BLaER1 (cell line): ENCODE results near the gene DENND1A.

Experiments
- H3K27ac ChIP-seq: shearing (Covaris generic); formaldehyde crosslinking; 2 replicates; pipeline ENCODE4 v1.8.1; 2022
- H3K27me3 ChIP-seq: shearing (Covaris generic); formaldehyde crosslinking; 2 replicates; pipeline ENCODE4 v1.8.1; 2022
- H3K36me3 ChIP-seq: shearing (Covaris generic); formaldehyde crosslinking; 2 replicates; pipeline ENCODE4 v1.8.1; 2022
- H3K4me1 ChIP-seq: shearing (Covaris generic); formaldehyde crosslinking; 2 replicates; pipeline ENCODE4 v1.8.1; 2022
- H3K4me2 ChIP-seq: shearing (Covaris generic); formaldehyde crosslinking; 2 replicates; pipeline ENCODE4 v1.8.1; 2022
- H3K4me3 ChIP-seq: shearing (Covaris generic); formaldehyde crosslinking; 2 replicates; pipeline ENCODE4 v1.8.1; 2022
- H3K9ac ChIP-seq: shearing (Covaris generic); formaldehyde crosslinking; 2 replicates; pipeline ENCODE4 v1.8.1; 2022
- H3K9me3 ChIP-seq: shearing (Covaris generic); formaldehyde crosslinking; 2 replicates; pipeline ENCODE4 v1.8.1; 2022
- H4K20me1 ChIP-seq: shearing (Covaris generic); formaldehyde crosslinking; 2 replicates; pipeline ENCODE4 v1.8.1; 2022
- Cebpa-rat ChIP-seq: shearing (Covaris generic); IDR thresholded peaks from 2 replicates; pipeline ENCODE4 v1.8.1; 2022

The DENND1A gene

GRCh38 chr9:123488722-123489321 lies 441.1 kb downstream of the DENND1A start:
- Histone ChIP-seq H3K4me3 (no peak overlapping the region), H3K27me3 (no peaks in the 10 kb centered on the region), H4K20me1 (no peaks in the 10 kb centered on the region), H3K27ac (no peak overlapping the region), H3K36me3 (no peaks in the 10 kb centered on the region; the same call in 1 of the 2 replicates), H3K4me1 (peaks cover 5% of the 10 kb centered on the region; the same call in 1 of the 2 replicates), H3K9ac (no peak overlapping the region), H3K4me2 (no peak overlapping the region), H3K9me3 (no peaks in the 10 kb centered on the region)
- TF ChIP-seq Cebpa-rat, result no peak

- Histone ChIP-seq H3K9me3 (no peaks in the 10 kb centered on the region), H3K4me3 (no peak overlapping the region), H3K9ac (no peak overlapping the region), H4K20me1 (no peaks in the 10 kb centered on the region), H3K36me3 (peaks cover 4% of the 10 kb centered on the region; the same call in 1 of the 2 replicates), H3K4me1 (peaks cover 5% of the 10 kb centered on the region; the same call in 1 of the 2 replicates), H3K27ac (no peak overlapping the region), H3K27me3 (no peaks in the 10 kb centered on the region), H3K4me2 (no peak overlapping the region)
- no peak for TF ChIP-seq Cebpa-rat
Measured at GRCh38 chr9:123487944-123488548, 441.9 kb downstream of the DENND1A start.

GRCh38 chr9:123486431-123486830 lies 443.5 kb downstream of the DENND1A start:
- Histone ChIP-seq H3K4me2 (no peak overlapping the region), H3K4me1 (peaks cover 5% of the 10 kb centered on the region; the same call in 1 of the 2 replicates), H3K4me3 (no peak overlapping the region), H3K27ac (no peak overlapping the region), H3K36me3 (peaks cover 10% of the 10 kb centered on the region; the same call in 1 of the 2 replicates), H3K9me3 (no peaks in the 10 kb centered on the region), H4K20me1 (no peaks in the 10 kb centered on the region), H3K27me3 (no peaks in the 10 kb centered on the region), H3K9ac (no peak overlapping the region)
- no peak for TF ChIP-seq Cebpa-rat

- Histone ChIP-seq H3K9ac (no peak overlapping the region), H3K27me3 (no peaks in the 10 kb centered on the region), H3K36me3 (peaks cover 10% of the 10 kb centered on the region; the same call in 1 of the 2 replicates), H3K4me3 (no peak overlapping the region), H4K20me1 (no peaks in the 10 kb centered on the region), H3K4me2 (no peak overlapping the region), H3K9me3 (no peaks in the 10 kb centered on the region), H3K4me1 (peaks cover 5% of the 10 kb centered on the region; the same call in 1 of the 2 replicates), H3K27ac (no peak overlapping the region)
- no peak for TF ChIP-seq Cebpa-rat
Measured at GRCh38 chr9:123485216-123485615, 444.7 kb downstream of the DENND1A start.

- Histone ChIP-seq H3K27me3 (no peaks in the 10 kb centered on the region), H3K9me3 (no peaks in the 10 kb centered on the region), H3K4me2 (no peak overlapping the region), H4K20me1 (no peaks in the 10 kb centered on the region), H3K9ac (no peak overlapping the region), H3K27ac (no peak overlapping the region), H3K4me3 (no peak overlapping the region), H3K4me1 (peaks cover 5% of the 10 kb centered on the region; the same call in 1 of the 2 replicates), H3K36me3 (peaks cover 10% of the 10 kb centered on the region; the same call in 1 of the 2 replicates)
- no peak for TF ChIP-seq Cebpa-rat
Measured at GRCh38 chr9:123484130-123484529, 445.8 kb downstream of the DENND1A start.

GRCh38 chr9:123483191-123483803 lies 446.6 kb downstream of the DENND1A start:
- Histone ChIP-seq H3K4me2 (no peak overlapping the region), H3K4me3 (no peak overlapping the region), H3K27ac (no peak overlapping the region), H4K20me1 (no peaks in the 10 kb centered on the region), H3K4me1 (peaks cover 5% of the 10 kb centered on the region; the same call in 1 of the 2 replicates), H3K27me3 (no peaks in the 10 kb centered on the region), H3K9ac (no peak overlapping the region), H3K36me3 (peaks cover 10% of the 10 kb centered on the region; the same call in 1 of the 2 replicates), H3K9me3 (no peaks in the 10 kb centered on the region)
- TF ChIP-seq Cebpa-rat, result no peak

GRCh38 chr9:123482295-123482968 lies 447.5 kb downstream of the DENND1A start:
- Histone ChIP-seq H3K27me3 (no peaks in the 10 kb centered on the region), H3K9ac (no peak overlapping the region), H3K9me3 (no peaks in the 10 kb centered on the region), H3K4me2 (no peak overlapping the region), H4K20me1 (no peaks in the 10 kb centered on the region), H3K4me3 (no peak overlapping the region), H3K4me1 (peaks cover 5% of the 10 kb centered on the region; the same call in 1 of the 2 replicates), H3K36me3 (peaks cover 10% of the 10 kb centered on the region; the same call in 1 of the 2 replicates), H3K27ac (no peak overlapping the region)
- TF ChIP-seq Cebpa-rat, result no peak

- TF ChIP-seq Cebpa-rat, result no peak
- Histone ChIP-seq H3K4me3 (no peak overlapping the region), H3K9ac (no peak overlapping the region), H4K20me1 (no peaks in the 10 kb centered on the region), H3K4me1 (peaks cover 1% of the 10 kb centered on the region; the same call in 1 of the 2 replicates), H3K27me3 (no peaks in the 10 kb centered on the region), H3K9me3 (no peaks in the 10 kb centered on the region), H3K27ac (no peak overlapping the region), H3K4me2 (no peak overlapping the region), H3K36me3 (peaks cover 10% of the 10 kb centered on the region; the same call in 1 of the 2 replicates)
Measured at GRCh38 chr9:123481209-123481865, 448.6 kb downstream of the DENND1A start.

GRCh38 chr9:123480791-123481190 lies 449.1 kb downstream of the DENND1A start:
- Histone ChIP-seq H3K9ac (no peak overlapping the region), H3K27me3 (no peaks in the 10 kb centered on the region), H3K9me3 (no peaks in the 10 kb centered on the region), H3K4me2 (no peak overlapping the region), H3K36me3 (peaks cover 10% of the 10 kb centered on the region; the same call in 1 of the 2 replicates), H3K4me3 (no peak overlapping the region), H3K27ac (no peak overlapping the region), H3K4me1 (peaks cover under 1% of the 10 kb centered on the region), H4K20me1 (no peaks in the 10 kb centered on the region)
- TF ChIP-seq Cebpa-rat, result no peak
